Hematopoietic multipotent progenitor cell treated with erythropoietin and hydrocortisone succinate and interleukin-3 and kit ligand, for 15 days (in vitro differentiated cells): ENCODE results near the gene CLHC1.
"Not testable (repeated sequence)": the region's sequence is repeated elsewhere in the genome, so short reads cannot be mapped to it uniquely, and the experiment has no call there.

ENCODE experiments used
- DNase-seq: peaks from one replicate; pipeline ENCODE4 v3.0.0-alpha.2; 2015; ENCODE audit warnings: low spot score

CLHC1 gene

GRCh38 chr2:55232084-55232862 lies at the start of gene CLHC1, which contains the start of gene RPS27A:
Gene CLHC1 (minus strand): TSS chr2:55232293. CDS start chr2:55222411, 9,882 bp downstream.
Gene RPS27A (plus strand): TSS chr2:55232688. CDS start chr2:55232825, 137 bp downstream.
- DNase-seq, result peak; percentile 95

DNA sequence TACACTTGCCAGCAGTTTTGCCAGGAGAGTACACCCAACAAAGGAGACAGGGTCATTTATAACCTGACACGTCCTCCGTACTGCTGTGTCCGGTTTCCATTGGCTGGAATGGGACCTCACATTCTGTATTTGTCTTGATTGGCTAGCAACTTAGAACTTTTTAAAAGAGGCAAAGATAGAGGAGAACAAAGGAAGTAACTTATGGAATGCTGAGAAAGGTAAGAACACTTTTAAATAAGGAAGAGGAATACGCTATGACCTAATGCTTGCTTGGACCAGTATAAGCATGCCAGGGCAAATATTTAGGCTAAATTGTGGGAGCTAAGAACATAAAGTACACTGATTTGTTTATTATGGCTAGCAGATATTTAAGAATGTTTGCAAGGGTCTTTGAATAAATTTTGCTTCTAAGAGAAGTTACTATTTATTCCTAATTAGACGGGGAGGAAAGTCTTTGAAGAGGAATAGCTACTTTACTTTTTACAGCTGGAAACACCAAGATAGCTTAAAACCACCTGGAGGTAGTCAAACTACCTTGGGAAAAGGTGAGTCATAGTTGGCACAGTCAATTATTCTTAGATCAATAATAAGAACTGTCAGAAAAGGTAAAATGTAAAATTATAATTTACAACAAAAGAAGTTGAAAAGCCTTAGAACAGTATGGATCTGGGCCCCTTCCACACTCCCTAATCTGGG lies 48.9 kb upstream of the CLHC1 start:
- not testable (repeated sequence) for DNase-seq

DNA sequence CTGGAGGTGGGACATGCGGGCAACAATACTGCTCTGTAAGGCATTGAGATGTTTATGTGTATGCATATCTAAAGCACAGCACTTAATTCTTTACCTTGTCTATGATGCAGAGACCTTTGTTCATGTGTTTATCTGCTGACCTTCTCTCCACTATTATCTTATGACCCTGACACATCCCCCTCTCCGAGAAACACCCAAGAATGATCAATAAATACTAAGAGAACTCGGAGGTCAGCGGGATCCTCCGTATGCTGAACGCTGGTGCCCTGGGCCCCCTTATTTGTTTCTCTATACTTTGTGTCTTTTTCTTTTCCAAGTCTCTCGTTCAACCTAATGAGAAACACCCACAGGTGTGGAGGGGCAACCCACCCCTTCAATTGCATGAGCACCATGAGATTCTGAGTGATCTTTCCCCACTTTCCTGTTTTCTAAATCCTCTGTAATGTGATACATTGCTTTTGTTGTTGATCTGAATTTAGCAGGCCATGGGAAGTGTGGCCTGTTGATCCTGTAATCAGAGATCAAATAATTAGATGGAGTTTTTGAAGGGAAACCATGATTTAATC lies 47.8 kb upstream of the CLHC1 start:
- not testable (repeated sequence) for DNase-seq

- not testable (repeated sequence) for DNase-seq
Observed at GRCh38 chr2:55279214-55279835, 47.2 kb upstream of the CLHC1 start.

GRCh38 chr2:55277310-55277709 lies 45.2 kb upstream of the CLHC1 start:
- DNase-seq, result no peak

DNA sequence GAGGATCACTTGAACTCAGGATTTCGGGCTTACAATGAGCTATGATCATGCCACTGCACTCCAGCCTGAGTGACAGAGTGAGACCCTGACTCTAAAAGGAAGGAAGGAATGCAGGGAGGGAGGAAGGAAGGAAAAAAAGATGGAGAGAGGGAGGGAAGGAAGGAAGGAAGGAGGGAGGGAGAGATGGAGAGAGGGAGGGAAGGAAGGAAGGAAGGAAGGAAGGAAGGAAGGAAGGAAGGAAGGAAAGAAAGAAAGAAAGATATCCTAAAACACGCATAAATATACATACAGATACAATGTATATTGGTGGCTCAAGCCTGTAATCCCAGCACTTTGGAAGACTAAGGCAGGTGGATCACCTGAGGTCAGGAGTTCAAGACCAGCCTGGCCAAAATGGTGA lies 42.3 kb upstream of the CLHC1 start:
- DNase-seq, result not testable (repeated sequence)

DNA sequence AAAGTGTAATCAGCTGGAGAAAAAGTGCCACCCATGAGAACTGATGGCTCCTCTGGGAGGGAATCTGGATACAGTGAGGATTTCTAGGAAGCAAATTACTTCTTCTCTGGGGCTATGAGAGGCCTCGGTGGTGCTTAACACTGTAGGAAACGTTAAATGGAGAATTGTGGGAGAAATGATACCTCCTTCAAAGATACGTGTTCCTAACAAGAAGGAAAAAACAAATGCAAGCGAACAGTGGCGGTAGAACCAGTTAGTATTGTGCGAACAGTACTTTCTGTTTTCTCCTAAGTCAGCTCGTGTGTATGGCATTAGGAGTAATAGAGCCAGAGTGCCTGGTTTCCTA lies 37.5 kb upstream of the CLHC1 start:
- peak; percentile 20 for DNase-seq

GRCh38 chr2:55268907-55269644 lies 37.0 kb upstream of the CLHC1 start, which contains the start of gene MTIF2:
Gene MTIF2 (minus strand): TSS chr2:55269231. CDS start chr2:55263858, 5,373 bp downstream.
- DNase-seq, result peak; percentile 81

DNA sequence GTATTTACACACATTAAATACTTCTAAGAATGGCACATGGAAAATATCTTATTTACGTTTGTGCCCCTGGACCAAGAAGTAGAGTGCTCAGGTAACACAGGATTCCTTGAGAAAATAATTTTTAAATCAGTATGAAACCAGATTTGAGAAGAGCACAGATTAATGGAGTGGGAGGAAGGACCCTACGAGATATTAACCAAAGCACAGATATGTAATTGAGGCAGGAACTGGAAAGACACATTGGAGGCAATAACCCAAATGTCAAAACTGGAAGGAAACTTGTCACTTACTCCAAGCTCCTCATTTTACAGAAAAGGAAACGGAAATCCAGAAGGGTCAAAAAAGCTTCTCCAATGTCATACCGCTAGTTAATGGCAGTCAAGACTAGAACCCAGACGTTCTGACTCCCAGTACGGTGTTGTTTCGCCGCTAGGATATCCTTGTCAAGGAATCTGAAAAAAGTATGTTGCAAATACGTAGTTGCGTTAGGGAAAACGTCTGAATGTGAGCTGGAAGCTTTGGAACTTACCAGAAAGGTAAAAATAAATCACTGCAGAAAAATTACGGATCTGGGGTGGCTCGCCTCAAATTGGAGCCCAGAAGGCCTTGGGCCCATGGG lies 36.3 kb upstream of the CLHC1 start:
- no peak for DNase-seq

GRCh38 chr2:55259586-55259985 lies 27.5 kb upstream of the CLHC1 start:
- not testable (repeated sequence) for DNase-seq

DNA sequence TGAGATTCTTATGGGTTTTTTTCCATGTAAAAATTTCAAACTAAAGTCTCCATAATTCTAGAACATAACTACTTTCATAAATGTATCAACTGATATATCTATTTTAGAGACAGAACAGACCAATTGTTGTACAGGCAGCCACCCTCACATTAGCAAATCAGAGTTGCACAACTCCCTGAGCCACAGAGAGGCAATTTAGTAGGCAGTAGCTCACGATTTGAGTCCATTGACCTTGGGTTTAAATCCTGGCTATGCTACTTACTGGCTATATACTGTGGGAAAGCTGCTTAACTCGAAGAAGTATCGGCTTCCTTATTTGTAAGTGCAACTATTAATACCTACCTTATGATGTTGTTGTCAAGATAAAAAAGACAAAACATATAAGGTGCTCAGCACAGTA lies 20.7 kb upstream of the CLHC1 start:
- DNase-seq, result no peak

- no peak for DNase-seq
Observed at GRCh38 chr2:55247025-55247424, 14.9 kb upstream of the CLHC1 start.

DNA sequence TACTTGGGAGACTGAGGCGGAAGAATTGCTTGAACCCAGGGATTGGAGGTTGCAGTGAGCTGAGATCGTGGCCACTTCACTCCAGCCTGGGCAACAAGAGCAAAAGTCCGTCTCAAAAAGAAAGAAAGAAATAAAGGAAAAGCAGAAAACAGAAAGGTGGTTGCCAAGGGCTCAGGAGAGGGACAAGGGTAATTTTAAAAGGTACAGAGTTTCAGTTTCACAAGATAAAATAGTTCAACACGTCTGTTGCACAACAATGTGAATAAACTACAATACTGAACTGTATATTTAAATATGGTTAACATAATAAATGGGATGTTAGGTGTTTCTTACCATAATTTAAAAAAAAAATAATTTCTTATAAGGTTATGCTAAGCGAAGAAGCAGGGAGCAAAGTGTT lies 13.3 kb upstream of the CLHC1 start:
- DNase-seq, result no peak

- no peak for DNase-seq
Observed at GRCh38 chr2:55242617-55243016, 10.5 kb upstream of the CLHC1 start.

DNA sequence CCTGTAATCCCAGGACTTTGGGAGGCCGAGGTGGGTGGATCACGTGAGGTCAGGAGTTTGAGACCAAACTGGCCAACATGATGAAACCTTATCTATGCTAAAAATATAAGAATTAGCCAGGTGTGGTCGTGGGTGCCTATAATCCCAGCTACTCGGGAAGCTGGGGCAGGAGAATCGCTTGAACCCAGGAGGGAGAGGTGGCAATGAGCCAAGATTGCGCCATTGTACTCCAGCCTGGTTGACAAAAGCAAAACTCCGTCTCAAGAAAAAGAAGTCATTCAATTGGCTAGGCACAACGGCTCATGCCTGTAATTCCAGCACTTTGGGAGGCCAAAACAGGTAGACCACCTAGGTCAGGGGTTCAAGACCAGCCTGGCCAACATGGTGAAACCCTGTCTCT lies 9.5 kb upstream of the CLHC1 start:
- not testable (repeated sequence) for DNase-seq

DNA sequence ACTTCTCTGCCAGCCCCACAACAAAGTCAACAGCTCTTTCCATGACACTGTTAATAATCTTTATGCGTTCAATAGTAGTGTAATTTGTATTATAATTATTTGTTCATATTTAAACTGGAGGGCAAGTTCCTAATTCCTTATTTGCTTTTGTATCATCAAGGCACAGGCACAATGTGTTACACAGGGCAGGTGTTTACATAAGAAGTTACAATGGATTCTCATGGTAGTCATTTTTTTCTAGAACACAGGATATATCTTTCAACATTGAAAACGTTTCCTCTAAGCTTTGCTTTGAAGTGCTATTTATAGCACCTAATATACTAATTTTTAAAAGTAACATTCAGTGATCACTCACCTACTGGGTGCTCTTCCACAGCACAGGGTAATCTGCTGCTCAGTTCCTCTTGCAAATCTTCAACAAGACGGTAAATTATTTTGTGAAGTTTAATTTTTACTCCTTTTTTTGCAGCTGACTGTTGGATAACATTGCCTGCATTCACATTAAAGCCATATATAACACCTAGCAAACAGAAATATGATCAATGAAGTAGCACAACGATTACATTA lies 7.6 kb upstream of the CLHC1 start:
- no peak for DNase-seq

- DNase-seq, result no peak
Observed at GRCh38 chr2:55236992-55237543, 5.0 kb upstream of the CLHC1 start.

DNA sequence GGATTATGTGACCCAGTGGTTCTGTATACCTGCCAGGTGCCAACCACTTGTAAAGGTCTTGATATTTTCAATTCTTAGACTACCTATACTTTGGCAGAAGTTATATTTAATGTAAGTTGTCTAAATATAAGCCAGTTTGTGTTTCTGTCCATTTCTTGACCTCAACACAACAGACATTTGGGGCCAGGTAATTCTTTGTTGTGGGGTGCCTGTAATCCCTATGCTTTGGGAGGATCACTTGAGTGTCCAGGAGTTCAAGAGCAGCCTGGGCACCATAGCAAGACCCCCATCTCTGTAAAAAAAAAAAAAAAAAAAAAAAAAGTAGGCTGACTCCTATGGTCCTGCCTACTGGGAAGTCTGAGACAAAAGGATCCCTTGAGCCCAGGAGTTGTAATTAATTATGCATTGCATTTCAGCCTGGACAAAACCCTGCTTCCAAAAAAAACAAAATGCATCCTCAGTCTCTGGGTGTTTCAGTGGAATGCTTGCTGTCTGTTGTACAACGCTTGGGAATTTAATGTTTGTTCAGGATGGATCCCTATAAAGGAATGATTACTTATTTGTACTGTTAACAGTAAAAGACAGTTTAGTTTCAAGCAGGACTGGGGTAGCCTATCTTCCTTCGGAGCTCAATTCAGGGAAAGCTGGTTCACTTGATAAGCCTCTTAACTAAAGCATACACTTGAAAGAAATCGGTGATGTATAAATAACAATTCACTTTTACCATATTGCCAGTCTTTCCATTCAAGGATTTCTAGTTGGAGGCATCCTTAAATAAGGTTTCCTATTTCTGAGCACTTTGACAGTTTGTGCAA lies 3.8 kb upstream of the CLHC1 start:
- no peak for DNase-seq

DNA sequence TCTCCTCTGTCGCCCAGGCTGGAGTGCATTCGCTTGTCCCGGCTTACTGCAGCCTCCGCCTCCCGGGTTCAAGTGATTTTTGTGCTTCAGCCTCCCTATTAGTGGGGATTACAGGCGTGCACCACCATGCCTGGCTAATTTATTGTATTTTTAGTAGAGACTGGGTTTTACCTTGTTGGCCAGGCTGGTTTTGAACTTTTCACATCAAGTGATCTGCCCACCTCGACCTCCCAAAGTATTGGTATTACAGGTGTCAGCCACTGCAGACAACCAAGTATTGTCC lies 1.5 kb upstream of the CLHC1 start:
- no peak for DNase-seq
